ENCODE results near the gene ARHGEF7. TPM values are rescaled to one million over a fixed set of nuclear protein-coding genes. Genes with fewer than 3 reads are reported as not detected.

ARHGEF7 gene
- total RNA-seq, 2 donors from 2014 or later, result 49.5 to 53.5 TPM

DNA sequence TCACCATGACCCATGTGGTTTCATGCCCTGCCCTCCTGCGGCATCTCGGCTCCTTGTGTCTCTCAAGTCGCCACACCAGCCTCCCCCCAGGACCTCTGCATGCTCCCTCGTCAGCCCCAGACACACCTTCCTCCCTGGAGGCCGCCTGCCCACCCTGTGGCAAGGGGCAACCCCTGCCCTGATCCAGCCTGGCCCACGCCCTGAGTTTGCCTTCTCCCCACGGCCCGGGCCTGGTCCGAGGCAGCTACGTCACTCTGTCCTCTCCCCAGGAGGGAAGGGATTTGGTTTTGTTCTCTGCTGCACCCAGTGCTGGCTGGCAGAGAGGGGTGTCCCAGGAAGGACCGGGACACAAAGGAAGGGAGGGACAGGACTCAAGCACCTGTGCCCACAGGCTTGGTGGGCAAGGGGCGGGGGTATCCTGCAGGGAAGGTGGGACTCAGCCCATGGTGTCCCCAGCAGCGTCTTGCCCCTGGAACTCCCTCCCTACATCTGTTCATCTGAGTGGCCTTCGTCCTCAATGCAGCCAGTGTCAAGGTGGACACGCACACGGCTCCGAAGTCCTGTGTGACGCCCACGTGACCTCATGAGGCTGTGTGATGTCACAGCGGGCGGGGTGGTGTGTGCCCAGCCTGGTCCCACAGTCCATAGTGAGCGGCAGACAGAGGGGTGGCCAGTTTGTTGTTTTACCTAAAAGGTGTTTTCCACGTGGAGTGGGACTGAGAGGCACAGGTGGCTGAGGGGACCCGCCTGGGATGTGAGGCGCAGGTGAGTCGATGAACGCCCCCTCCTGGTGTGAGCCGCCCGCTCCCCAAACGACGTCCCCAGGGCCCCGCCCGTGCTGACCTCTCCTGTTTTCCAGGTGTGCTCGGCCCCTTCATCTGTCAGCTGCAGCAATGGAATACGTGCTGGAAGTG lies 205.1 kb downstream of the ARHGEF7 start, which contains the start of gene TEX29:
Gene TEX29 (plus strand): TSS at position 645 of the 914 bp plus-strand sequence. CDS start 249 bp downstream, at position 894.
- no peak within 1 kb of the TSS for H3K4me3 ChIP-seq (ENCODE audit: low read length)
- no peaks in the 10 kb centered on the region for H3K9me3 ChIP-seq (ENCODE audit: control insufficient read depth, low read length)
- TF ChIP-seq, protein P1, sequence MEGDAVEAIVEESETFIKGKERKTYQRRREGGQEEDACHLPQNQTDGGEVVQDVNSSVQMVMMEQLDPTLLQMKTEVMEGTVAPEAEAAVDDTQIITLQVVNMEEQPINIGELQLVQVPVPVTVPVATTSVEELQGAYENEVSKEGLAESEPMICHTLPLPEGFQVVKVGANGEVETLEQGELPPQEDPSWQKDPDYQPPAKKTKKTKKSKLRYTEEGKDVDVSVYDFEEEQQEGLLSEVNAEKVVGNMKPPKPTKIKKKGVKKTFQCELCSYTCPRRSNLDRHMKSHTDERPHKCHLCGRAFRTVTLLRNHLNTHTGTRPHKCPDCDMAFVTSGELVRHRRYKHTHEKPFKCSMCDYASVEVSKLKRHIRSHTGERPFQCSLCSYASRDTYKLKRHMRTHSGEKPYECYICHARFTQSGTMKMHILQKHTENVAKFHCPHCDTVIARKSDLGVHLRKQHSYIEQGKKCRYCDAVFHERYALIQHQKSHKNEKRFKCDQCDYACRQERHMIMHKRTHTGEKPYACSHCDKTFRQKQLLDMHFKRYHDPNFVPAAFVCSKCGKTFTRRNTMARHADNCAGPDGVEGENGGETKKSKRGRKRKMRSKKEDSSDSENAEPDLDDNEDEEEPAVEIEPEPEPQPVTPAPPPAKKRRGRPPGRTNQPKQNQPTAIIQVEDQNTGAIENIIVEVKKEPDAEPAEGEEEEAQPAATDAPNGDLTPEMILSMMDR (conservative IDR thresholded peaks at IDR 0.05), result no peak
- no peak for DNase-seq
- H3K9me3 Mint-ChIP-seq, result no peaks in the 10 kb centered on the region
- H3K36me3 ChIP-seq (ENCODE audit: control insufficient read depth, insufficient read depth, low read length), result no peaks in the 10 kb centered on the region
- no peaks in the 10 kb centered on the region for H3K4me1 Mint-ChIP-seq
- no peaks in the 10 kb centered on the region for H3K4me1 ChIP-seq (ENCODE audit: control insufficient read depth, insufficient read depth, low read length)
- no peak within 1 kb of the TSS for H3K4me3 Mint-ChIP-seq
- 94 to 97% methylated on average over 16 to 35 of the region's 35 CpGs for WGBS, 2 experiments (ENCODE audit: insufficient coverage in 1 of 2, insufficient read length in 1 of 2)
- no peaks in the 10 kb centered on the region for H3K27me3 Mint-ChIP-seq (ENCODE audit: insufficient read depth)
- H3K9ac ChIP-seq (ENCODE audit: extremely low read depth, low read length, poor library complexity, severe bottlenecking), result no peak within 1 kb of the TSS
- H3K27me3 ChIP-seq (ENCODE audit: control insufficient read depth, insufficient read depth, low read length, poor library complexity, severe bottlenecking), result no peaks in the 10 kb centered on the region
- H3K36me3 Mint-ChIP-seq (ENCODE audit: low read depth), result peaks cover 12% of the 10 kb centered on the region
- H3K27ac Mint-ChIP-seq, result no peak within 1 kb of the TSS
- H3K27ac ChIP-seq (ENCODE audit: low read depth, low read length), result no peak within 1 kb of the TSS

DNA sequence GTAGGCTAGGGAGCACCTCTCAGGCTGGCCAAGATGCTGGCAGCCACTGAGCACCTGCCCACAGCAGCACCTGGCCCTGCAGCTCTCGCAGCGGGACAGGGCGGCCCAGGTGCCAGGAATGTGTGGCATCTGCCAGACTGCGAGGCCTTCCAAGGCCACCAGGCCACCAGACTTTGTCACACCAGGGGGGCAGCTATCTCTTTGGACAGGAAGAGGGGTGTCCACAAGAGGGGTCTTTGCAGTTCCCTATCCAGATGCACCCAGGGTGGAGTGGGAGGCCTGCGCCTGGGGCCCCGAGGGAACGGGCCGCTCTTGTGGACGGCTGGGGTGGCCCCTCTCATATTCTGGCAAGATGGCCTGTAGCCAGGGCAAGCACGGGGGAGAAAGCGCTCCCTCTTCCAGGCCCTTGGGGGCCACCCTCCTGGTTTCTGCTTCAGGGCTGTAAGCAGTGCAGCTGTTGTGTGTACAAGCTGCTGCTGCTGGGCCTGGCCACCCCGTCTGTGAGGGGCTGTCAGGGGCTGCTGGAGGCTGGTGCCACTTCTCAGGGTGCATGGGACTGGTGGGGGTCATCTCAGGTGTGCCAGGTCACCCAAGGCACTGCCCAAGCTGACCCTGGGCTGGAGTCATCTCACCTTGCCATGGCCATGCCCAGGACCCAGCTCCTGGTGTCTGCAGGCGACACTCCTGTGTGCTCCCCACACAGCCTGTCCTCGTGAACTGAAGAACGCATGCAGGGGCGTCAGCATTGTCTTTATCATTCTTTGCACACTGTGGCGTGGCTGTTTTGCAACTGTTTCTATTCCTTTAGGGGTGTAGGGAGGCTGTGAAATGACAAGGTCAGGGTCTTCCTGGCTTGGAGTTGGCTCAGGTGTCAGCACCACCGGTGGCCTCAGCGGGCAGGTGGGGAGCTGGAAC lies 207.1 kb downstream of the ARHGEF7 start:
- Mint-ChIP-seq H3K9me3 (no peaks in the 10 kb centered on the region), H3K36me3 (ENCODE audit: low read depth) (peaks cover 2% of the 10 kb centered on the region), H3K4me1 (no peaks in the 10 kb centered on the region), H3K4me3 (no peak overlapping the region), H3K27me3 (ENCODE audit: insufficient read depth) (no peaks in the 10 kb centered on the region), H3K27ac (no peak overlapping the region)
- WGBS, 2 experiments (ENCODE audit: insufficient coverage in 1 of 2, insufficient read length in 1 of 2), result 94 to 98% methylated on average over 9 to 19 of the region's 19 CpGs
- H3K4me3 ChIP-seq (ENCODE audit: low read length), result no peak overlapping the region
- H3K9ac ChIP-seq (ENCODE audit: extremely low read depth, low read length, poor library complexity, severe bottlenecking), result no peak overlapping the region
- H3K4me1 ChIP-seq (ENCODE audit: control insufficient read depth, insufficient read depth, low read length), result no peaks in the 10 kb centered on the region
- no peaks in the 10 kb centered on the region for H3K36me3 ChIP-seq (ENCODE audit: control insufficient read depth, insufficient read depth, low read length)
- no peaks in the 10 kb centered on the region for H3K9me3 ChIP-seq (ENCODE audit: control insufficient read depth, low read length)
- no peak overlapping the region for H3K27ac ChIP-seq (ENCODE audit: low read depth, low read length)
- no peaks in the 10 kb centered on the region for H3K27me3 ChIP-seq (ENCODE audit: control insufficient read depth, insufficient read depth, low read length, poor library complexity, severe bottlenecking)
- TF ChIP-seq, protein P1 (conservative IDR thresholded peaks at IDR 0.05), result no peak
- peak; percentile 44 for DNase-seq

DNA sequence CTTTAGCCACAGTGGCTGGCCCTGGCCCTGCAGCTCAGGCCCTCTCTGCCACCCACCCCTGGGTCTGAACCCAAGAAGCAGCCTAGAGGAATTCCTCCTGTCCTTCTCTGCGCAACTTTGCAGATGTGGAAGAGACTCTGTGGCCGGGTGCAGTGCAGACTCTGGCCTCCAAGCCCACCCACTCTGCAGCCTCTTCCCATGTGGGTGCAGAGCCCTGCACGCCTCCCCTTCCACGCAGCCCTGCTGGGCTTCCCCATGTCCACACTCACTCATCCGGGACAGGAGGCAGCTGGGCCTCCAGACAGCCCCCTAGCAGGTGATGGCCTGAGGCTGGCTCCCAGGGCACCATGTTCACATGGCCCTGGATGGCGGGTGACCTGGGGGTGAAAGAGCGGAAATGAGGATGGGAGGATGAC lies 207.8 kb downstream of the ARHGEF7 start:
- Histone ChIP-seq H3K9me3 (ENCODE audit: control insufficient read depth, low read length) (no peaks in the 10 kb centered on the region), H3K9ac (ENCODE audit: extremely low read depth, low read length, poor library complexity, severe bottlenecking) (no peak overlapping the region), H3K27me3 (ENCODE audit: control insufficient read depth, insufficient read depth, low read length, poor library complexity, severe bottlenecking) (no peaks in the 10 kb centered on the region), H3K4me3 (ENCODE audit: low read length) (no peak overlapping the region), H3K36me3 (ENCODE audit: control insufficient read depth, insufficient read depth, low read length) (no peaks in the 10 kb centered on the region), H3K4me1 (ENCODE audit: control insufficient read depth, insufficient read depth, low read length) (no peaks in the 10 kb centered on the region), H3K27ac (ENCODE audit: low read depth, low read length) (no peak overlapping the region)
- TF ChIP-seq, protein P1 (conservative IDR thresholded peaks at IDR 0.05), result no peak
- H3K4me1 Mint-ChIP-seq, result no peaks in the 10 kb centered on the region
- DNase-seq, result peak; percentile 35
- no peak overlapping the region for H3K4me3 Mint-ChIP-seq
- no peaks in the 10 kb centered on the region for H3K27me3 Mint-ChIP-seq (ENCODE audit: insufficient read depth)
- 88 to 90% methylated on average over 2 to 7 of the region's 7 CpGs for WGBS, 2 experiments (ENCODE audit: insufficient coverage in 1 of 2, insufficient read length in 1 of 2)
- H3K27ac Mint-ChIP-seq, result no peak overlapping the region
- H3K36me3 Mint-ChIP-seq (ENCODE audit: low read depth), result no peaks in the 10 kb centered on the region
- no peaks in the 10 kb centered on the region for H3K9me3 Mint-ChIP-seq
